GM12892 (cell line): Measurements from ENCODE around the gene GGACT.

Experiments
- POLR2A ChIP-seq: IDR thresholded peaks from 2 replicates; pipeline ENCODE4 v1.6.1; 2011; ENCODE audit warnings: low read depth, low read length, control low read depth
- POLR2AphosphoS5 ChIP-seq: IDR thresholded peaks from 2 replicates; pipeline ENCODE4 v1.6.1; 2011; ENCODE audit warnings: low read depth, low read length, control low read depth
- TAF1 ChIP-seq: IDR thresholded peaks from 2 replicates; pipeline ENCODE4 v1.6.1; 2011; ENCODE audit warnings: low read depth, mild to moderate bottlenecking, control low read depth, low read length, borderline replicate concordance

- TF ChIP-seq POLR2AphosphoS5 (no peak), TAF1 (no peak), POLR2A (no peak)
These were observed 49.2 kb upstream of the GGACT start for GRCh38 chr13:100637796-100638195.
